ENCODE results near the gene TMEM87A.
"Not testable (repeated sequence)": the region's sequence is repeated elsewhere in the genome, so short reads cannot be mapped to it uniquely, and the experiment has no call there.

The TMEM87A gene

GRCh38 chr15:42267286-42267685 is 5.9 kb downstream of the TMEM87A start:
- no peak for DNase-seq

- DNase-seq: no peak
Measured at GRCh38 chr15:42264795-42265194, 8.4 kb downstream of the TMEM87A start.

- DNase-seq: no peak
Measured at GRCh38 chr15:42253300-42253699, 19.9 kb downstream of the TMEM87A start.

- DNase-seq: no peak
Measured at GRCh38 chr15:42240823-42241222, 32.4 kb downstream of the TMEM87A start.

- DNase-seq: no peak
Measured at GRCh38 chr15:42239528-42240182, 33.6 kb downstream of the TMEM87A start.

- DNase-seq: no peak
Measured at GRCh38 chr15:42233107-42233506, 40.1 kb downstream of the TMEM87A start.

GRCh38 chr15:42232606-42233005 is 40.6 kb downstream of the TMEM87A start:
- no peak for DNase-seq

GRCh38 chr15:42231088-42231487 is 42.1 kb downstream of the TMEM87A start:
- DNase-seq: no peak

GRCh38 chr15:42228981-42229380 is 44.3 kb downstream of the TMEM87A start:
- DNase-seq: not testable (repeated sequence)

- no peak for DNase-seq
Measured at GRCh38 chr15:42228036-42228435, 45.2 kb downstream of the TMEM87A start.

- no peak for DNase-seq
Measured at GRCh38 chr15:42226648-42227047, 46.6 kb downstream of the TMEM87A start.

- no peak for DNase-seq
Measured at GRCh38 chr15:42220216-42220615, 53.0 kb downstream of the TMEM87A start.

- no peak for DNase-seq
Measured at GRCh38 chr15:42218953-42219592, 54.2 kb downstream of the TMEM87A start.

- no peak for DNase-seq
Measured at GRCh38 chr15:42217568-42217967, 55.7 kb downstream of the TMEM87A start.

GRCh38 chr15:42215913-42216829 is 57.1 kb downstream of the TMEM87A start:
- DNase-seq: no peak

- no peak for DNase-seq
Measured at GRCh38 chr15:42214600-42214999, 58.6 kb downstream of the TMEM87A start.

GRCh38 chr15:42213511-42213910 is 59.7 kb downstream of the TMEM87A start:
- DNase-seq: no peak

- DNase-seq: no peak
Measured at GRCh38 chr15:42210696-42211095, 62.5 kb downstream of the TMEM87A start.

GRCh38 chr15:42207674-42208579 is 65.3 kb downstream of the TMEM87A start, which contains the start of gene VPS39:
TSS of gene VPS39 (minus strand) at chr15:42208304. CDS start at chr15:42208153, 151 bp downstream.
- peak; percentile 44 for DNase-seq

GRCh38 chr15:42206406-42206805 is 66.8 kb downstream of the TMEM87A start:
- DNase-seq: no peak

- DNase-seq: no peak
Measured at GRCh38 chr15:42203891-42204290, 69.3 kb downstream of the TMEM87A start.

- no peak for DNase-seq
Measured at GRCh38 chr15:42202653-42203052, 70.6 kb downstream of the TMEM87A start.
